NCI-H345 treated with DMSO at 0.1 percent for 48 hours (cell line): ENCODE data around the gene ACBD6.
"Not testable (repeated sequence)": the region's sequence is repeated elsewhere in the genome, so short reads cannot be mapped to it uniquely, and the experiment has no call there.

Experiments
- DNase-seq: peaks from one replicate; lab custom pipeline; 2025; ENCODE audit not compliant: unreplicated experiment; lab: John Stamatoyannopoulos, UW

ACBD6 gene

DNA sequence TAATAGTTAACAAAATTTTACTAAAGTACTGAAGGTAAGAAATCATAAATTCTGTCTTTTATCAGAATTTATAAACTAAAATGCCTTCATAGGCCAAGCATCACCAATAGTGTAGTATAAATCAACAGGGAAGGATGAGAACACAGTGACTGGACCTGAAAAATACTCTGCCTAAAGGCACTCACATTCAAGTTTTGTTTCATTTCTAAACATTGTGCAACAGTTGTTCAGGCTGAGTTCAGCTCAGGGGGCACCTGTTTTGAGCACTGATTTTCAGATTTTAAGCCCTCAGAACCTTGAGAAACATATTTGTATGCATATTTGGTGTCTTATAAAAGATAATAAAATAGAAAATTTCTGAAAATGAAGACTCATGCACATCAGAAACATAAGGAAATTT lies 12.4 kb downstream of the ACBD6 start:
- no peak for DNase-seq

DNA sequence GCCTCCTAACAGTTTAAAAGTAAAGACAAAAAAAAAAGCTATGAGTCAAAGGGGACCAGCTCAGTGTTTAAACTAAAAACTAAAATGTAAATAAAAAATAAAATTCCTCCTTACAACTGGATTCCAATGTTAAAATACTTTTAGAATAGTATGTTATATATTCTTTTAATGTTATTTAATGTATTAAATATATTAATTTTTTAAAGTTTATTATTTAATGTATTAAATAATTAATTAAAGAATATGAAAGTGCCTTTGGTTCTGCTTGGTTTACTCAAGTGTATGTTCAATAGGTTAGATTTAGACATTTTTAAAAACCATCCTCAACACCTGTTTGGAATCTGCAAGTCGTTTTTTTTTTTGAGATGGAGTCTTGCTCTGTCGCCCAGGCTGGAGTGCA lies 13.1 kb downstream of the ACBD6 start:
- DNase-seq: no peak

DNA sequence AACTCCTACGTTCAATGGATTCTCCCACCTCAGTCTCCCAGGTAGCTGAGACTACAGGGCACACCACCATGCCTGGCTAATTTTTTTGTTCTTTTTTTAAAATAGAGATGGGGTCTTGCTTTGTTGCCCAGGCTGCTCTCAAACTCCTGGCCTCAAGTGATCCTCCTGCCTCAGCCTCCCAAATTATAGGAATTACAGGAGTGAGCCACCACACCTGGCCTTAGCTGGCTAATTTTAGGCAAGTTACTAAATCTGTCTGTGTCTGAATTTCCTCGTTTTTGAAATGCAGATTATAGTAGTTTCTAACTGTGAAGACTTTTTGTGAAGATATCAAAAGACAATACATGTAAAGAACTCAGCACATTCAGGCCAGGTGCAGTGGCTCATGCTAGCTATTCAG lies 13.7 kb downstream of the ACBD6 start:
- DNase-seq: no peak

DNA sequence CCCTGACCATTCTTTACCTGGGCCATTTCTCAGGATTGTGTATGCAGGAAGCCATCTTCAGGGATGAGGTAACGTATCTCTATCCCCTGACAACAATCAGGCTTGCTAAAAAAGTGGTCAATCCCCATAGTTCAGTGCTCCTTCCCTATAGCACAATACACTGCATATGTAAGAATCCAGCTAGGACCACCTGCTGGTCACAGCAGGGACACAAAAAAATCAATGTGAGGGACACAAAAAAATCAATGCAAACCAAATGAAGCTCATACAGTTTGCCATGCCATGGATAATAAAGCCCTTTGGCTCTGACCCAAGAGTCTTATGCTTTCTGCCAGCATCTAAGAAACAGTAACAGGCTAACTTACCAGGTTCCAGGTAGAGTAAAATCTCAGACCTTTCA lies 16.3 kb downstream of the ACBD6 start:
- DNase-seq: peak; percentile 92

DNA sequence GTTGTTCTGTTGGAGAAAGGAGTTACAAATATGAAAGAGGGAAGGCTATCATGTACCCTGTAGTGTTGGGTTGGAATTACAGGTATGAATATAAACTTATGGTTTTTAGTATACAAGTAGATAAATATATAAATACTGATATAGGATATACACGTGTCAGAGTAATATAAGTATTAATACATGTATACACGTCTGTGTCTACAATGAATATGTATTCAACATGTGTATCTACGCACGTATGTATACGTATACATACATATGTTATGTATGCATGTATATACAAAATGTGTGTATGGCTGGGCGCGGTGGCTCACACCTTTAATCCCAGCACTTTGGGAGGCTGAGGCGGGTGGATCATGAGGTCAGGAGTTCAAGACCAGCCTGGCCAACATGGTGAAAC lies 17.9 kb downstream of the ACBD6 start:
- no peak for DNase-seq

DNA sequence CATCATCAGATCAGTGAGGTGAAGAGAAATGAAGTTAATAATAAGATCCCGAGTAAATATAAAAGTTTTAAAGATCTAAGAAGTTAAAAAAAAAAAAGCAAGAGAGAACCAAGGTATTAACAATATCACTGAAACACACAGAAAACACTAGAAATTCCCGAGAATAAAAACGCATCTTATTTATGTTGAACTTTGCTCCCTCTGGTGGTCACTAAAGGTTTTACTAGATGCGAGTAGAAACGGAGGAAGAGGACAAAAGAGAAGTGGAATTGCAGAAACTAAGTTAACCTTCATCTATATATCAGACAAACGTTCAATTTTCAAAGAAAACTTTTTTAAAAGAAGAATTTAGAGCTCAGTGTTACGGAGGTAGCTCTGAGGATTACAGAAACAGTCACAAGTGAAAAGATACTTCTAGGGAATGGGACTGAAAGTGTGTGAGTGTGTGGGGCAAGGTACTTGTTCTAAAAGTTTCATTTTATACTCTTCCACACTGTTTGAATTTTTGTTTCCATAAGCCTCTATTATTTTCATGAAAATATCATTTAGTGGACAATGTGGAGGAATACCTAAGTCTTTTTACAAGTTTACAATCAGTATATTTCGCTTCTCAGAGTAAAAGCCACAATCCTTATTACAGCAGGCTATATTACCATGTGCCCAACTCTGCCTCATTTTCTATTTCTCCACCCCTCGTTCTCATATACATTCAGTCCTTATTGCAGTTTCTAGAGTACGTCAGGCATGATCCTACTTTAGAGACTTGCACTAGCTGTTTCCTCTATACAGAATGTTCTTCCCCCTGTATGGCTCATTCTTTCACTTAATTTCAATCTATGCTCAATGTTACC lies 19.7 kb downstream of the ACBD6 start:
- DNase-seq: peak; percentile 33

DNA sequence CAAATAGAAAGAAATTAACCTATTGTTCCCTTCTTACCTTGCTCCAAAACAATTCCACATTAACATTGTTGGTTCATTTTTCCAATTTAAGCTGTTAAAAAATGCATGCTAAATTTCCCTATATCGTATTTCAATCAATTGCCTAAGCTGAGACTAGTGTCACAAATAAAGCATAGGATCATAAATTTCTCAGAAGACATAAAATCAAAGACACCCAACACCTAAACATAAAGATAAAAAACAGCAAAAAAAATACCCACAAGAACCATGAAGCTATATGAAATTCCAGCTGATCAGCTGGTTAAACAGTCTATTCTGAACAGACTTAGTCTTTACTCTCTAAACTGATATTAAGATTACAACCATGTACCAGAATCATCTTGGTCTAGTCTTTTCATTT lies 32.3 kb downstream of the ACBD6 start:
- DNase-seq: no peak

DNA sequence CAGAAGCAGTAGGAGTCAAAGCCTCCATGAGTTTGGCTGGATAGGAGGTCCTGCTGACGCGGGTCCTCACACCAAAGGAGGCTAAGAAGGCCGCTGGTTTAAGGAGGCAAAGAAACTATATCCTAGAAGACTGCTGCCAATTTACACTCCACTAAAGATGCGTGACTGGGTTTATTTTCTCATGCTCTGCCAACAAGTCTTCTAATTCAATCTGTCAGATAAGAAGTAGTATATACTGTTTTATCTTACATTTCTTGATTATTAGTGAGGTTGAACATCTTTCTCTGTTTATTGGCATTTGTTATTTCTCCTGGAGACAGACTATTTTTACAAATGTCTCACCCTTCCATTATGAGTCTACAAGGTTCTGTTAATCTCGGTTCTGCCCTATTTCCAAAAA lies 34.1 kb downstream of the ACBD6 start:
- DNase-seq: no peak

DNA sequence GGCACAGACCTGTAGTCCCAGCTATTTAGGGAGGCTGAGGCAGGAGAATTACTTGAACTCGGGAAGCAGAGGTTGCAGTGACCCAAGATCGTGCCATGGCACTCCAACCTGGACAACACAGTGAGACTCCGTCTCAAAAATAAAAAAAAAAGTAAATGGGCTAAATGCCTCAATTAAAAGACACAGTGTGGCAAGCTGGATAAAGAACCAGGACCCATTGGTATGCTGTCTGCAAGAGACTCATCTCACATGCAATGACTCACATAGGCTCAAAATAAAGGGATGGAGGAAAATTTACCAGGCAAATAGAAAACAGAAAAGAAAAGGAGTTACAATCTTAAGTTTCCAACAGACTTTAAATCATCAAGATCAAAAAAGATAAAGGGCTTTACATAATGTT lies 40.3 kb downstream of the ACBD6 start:
- DNase-seq: no peak

DNA sequence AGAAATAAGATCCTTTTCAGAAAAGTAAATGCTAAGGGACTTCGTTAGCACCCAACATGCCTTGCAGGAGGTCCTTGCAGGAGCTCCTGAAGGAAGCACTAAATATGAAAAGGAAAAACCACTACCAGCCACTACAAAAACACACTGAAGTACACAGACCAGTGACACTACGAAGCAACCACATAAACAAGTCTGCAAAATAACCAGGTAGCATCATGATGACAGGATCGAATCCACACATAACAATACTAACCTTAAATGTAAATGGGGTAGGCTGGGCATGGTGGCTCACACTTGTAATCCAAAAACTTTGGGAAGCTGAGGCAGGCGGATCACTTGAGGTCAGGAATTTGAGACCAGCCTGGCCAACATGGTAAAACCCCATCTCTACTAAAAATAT lies 40.7 kb downstream of the ACBD6 start:
- not testable (repeated sequence) for DNase-seq

DNA sequence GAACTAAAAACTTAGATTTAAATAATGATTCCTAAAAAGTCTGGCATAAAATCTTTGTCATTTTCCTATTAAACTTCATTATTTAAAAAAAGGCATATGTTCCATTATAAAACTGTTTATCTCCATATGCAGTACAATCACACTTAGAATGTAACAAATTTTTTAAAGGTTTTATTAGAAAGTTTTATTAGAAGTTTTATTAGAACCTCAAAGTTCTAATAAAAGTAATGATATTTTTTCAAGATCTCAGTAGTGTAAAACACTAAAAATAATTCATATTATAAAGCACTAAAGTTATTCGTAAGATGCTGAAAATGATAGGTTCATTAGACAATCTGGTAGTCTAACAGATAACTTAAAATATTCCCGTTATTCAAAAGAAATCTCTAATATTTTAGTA lies 43.6 kb downstream of the ACBD6 start:
- DNase-seq: no peak

DNA sequence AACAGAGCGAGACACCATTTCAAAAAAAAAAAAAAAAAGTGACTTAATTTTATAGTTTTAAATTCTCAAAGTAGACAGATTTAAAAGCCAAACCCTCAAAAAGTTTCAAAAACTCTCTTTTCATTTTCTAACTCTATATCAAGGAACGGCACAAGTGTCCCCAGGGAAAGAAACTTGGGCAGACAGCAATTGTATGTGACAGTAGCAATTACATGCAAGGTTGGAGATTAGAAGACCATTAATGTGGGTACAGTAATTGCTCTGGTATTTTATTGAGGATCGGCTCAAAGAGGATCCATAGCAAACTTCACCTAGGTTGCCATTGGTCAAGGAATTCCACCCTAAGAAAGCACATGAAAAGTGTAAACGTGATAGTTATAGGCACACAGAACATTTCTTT lies 46.2 kb downstream of the ACBD6 start:
- DNase-seq: no peak

DNA sequence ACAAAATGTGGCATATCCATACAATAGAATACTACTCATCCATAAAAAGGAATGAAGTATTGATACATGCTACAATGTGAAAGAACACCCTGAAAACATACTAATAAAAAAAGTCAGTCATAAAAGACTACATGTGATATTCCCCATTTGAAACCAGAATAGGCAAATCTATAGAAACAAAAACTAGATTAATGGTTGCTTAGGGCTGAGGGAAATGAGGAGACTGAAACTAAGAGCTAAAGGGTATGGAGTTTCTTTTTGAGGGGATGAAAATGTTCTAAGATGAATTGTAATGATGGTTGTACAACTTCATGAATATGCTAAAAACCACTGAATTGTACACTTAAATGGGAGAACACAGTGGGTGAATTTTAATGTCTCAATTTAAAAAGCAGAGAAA lies 50.9 kb downstream of the ACBD6 start:
- DNase-seq: no peak

DNA sequence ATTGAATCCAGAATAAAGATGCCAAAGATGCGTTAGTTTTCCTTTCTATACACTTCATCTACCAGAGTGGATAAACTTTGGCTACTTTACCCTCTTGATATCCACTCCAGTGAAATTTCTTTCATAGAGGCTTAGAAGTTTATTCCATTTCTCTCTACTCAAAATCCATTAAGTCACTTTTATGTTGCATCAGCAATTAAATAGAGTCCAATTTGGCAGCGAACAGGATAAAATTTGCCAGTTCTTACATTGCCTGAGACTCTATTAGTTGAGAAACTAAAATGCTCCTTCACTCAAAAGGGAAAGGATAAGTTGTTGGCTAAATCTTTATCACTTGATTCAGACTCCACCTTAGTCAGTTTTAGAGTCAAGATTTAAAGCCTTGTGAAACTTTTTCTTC lies 57.9 kb downstream of the ACBD6 start:
- no peak for DNase-seq

DNA sequence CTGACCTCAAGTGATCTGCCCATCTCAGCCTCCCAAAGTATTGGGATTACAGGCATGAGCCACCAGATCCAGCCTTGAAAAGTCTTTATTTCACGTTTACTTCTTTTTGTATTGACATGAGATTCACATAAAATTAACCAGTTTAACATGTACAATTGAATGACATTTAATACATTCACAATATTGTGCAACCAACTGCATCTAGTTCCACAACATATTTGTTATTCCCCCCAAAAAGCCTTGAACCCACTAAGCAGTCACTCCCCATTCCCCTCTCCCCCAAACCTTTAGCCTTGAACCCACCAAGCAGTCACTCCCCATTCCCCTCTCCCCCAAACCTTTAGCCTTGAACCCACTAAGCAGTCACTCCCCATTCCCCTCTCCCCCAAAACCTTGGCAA lies 62.0 kb downstream of the ACBD6 start:
- DNase-seq: no peak

DNA sequence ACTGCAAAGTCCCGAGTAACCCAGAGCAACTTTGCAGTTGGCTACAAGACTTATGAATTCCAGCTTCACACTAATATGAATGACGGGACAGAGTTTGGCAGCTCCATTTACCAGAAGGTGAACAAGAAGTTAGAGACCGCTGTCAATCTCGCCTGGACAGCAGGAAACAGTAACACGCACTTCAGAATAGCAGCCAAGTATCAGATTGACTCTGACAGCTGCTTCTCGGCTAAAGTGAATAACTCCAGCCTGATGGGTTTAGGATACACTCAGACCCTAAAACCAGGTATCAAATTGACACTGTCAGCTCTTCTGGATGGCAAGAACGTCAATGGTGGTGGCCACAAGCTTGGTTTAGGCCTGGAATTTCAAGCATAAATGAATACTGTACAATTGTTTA lies 66.8 kb downstream of the ACBD6 start:
- no peak for DNase-seq

DNA sequence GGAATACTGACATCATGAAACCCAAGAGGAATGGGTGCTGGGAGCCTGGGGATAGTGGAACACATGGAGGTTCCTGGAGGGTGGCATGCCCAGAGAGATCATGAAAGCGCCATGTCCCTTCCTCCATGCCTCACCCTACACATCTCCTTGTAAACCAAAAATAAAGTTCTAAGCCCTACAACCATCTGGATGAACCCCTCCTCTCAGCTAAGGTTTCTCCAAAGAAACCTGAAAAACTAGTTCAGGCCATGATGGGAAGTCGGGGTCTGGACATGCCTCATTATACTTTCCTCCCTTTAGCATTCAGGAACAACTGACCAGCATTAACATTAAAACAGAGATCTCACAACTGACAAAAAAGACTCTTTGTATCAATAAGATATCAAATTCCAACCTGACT lies 68.5 kb downstream of the ACBD6 start:
- DNase-seq: no peak

DNA sequence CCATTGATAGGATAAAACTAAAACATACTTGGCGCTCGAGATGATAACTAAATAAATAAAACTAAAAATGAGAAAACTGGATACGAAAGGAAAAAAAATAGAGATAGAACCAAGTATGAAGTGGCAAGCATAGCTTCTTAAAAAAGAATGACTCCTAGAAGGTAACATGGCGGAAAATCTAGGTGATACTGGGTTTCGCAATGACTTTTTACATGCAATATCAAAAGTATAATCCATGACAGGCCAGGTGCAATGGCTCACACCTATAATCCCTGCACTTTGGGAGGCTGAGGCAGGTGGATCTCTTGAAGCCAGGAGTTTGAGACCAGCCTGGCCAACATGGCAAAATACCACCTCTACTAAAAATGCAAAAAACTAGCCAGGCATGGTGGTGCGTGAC lies 70.7 kb downstream of the ACBD6 start:
- DNase-seq: no peak

DNA sequence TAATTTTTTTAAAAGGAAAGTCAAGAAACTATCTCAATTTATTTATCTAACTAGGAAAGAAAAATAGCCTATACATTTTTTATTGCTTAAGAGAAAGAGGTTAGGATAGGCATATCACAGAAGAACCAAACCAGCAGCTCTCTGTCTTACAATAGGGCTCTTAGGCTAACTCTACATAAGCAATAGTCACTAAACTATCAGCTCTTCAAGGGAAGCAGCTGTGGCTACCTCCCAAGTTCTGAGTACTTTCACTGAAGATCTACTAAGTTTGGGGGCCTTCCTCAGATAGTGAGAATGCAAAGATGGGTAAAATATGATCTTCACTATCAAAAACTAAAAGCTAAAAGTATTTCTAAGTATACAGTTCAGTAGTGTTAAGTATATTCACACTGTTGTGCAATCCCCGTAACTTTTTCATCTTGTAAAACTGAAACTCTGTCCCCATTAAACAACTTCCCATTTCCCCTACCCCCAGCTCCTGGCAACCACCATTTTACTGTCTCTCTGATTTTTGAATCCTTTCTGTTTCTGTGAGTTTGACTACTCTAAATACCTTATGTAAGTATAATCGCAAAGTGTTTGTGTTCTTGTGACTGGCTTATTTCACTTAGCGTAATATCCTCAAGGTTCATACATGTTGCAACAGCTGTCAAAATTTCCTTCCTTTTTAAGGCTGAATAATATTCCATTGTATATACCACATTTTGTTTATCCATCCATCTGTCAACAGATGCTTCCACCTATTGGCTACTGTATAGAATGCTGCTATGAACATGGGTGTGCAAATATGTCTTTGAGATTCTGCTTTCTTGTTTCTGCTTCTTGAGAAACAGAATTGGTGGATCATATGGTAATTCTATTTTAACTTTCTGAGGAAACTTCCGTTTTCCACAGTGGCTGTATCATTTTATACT lies 73.3 kb downstream of the ACBD6 start:
- no peak for DNase-seq

DNA sequence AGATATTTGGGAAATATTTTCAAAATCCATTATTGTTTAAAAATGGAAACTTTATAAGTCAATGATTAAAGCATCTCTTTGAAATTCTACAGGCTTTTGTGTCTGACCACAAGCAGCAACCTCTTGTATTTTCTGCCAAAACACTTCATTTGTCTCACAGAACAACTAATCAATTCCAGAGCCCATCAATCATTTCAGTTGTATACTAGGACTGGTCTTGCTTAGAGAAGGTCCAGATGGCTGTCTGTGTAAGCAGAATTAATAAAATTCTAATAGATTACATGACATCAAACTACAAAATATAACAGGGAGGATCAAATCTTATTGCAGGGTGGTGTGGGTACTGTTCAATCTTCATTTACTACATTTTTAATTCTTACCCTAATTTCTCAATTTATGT lies 76.4 kb downstream of the ACBD6 start:
- no peak for DNase-seq

DNA sequence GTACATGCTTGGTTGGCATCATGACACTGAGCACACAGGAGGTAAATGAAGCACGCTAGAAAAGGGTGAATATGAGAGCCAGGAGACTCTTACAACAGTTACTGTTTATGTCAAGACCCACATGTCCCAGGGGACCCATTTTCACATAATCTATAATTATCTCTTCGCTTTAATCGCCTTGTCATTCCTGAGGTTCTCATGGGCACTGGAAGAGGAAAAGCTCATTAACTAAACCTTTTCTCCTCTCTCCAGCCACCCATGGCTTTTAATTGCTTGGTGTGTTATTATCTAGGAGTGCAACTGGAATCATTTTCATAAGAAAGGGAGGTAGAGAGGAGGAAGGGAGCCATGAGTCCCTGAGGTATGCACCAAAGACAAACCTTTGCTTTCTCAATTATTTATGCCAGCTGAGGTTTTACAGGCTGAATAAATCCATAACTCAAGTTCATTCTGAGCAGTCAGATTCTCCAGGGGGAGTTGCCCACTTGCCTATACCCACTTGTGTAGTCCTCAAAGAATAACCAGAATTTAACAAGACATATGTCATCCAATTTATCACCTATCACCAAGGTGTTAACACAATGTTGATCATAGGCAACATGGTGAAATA lies 77.4 kb downstream of the ACBD6 start:
- peak; percentile 4 for DNase-seq

DNA sequence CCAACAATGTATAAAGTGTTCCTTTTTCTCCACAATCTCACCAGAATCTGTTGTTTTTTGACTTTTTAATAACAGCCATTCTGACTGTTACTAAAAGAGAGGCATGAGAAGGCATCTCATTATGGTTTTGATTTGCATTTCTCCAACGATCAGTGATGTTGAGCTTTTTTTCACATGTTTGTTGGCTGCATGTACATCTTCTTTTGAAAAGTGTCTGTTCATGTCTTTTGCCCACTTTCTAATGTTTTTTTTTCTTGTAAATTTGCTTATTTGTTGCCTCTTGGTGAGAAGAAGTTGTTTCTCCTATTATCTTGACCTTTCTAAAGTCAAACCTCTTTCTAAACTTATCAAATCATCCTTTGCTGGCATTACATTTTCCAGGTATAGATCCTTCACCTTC lies 80.8 kb downstream of the ACBD6 start:
- DNase-seq: no peak
